GM21576 (cell line): Measurements from ENCODE around the gene SMARCE1.
"Not testable (repeated sequence)": the region's sequence is repeated elsewhere in the genome, so short reads cannot be mapped to it uniquely, and the experiment has no call there.

Experiments
- ATAC-seq: cut with Tn5 transposase; IDR thresholded peaks from one replicate; pipeline ENCODE4 v1.9.1; 2021; ENCODE audit warnings: mild to moderate bottlenecking, moderate library complexity; ENCODE audit not compliant: unreplicated experiment

SMARCE1 gene

GRCh38 chr17:40590742-40591141, 56.9 kb downstream of the SMARCE1 start:
- ATAC-seq: no peak

- ATAC-seq: no peak
Measured at GRCh38 chr17:40588552-40588951, 59.1 kb downstream of the SMARCE1 start.

GRCh38 chr17:40586264-40586663, 61.4 kb downstream of the SMARCE1 start:
- not testable (repeated sequence) for ATAC-seq

GRCh38 chr17:40584950-40585349, 62.7 kb downstream of the SMARCE1 start:
- ATAC-seq: not testable (repeated sequence)

GRCh38 chr17:40582328-40582901, 65.2 kb downstream of the SMARCE1 start:
- peak; percentile 89 for ATAC-seq

- no peak for ATAC-seq
Measured at GRCh38 chr17:40580140-40580539, 67.5 kb downstream of the SMARCE1 start.

- no peak for ATAC-seq
Measured at GRCh38 chr17:40579471-40579870, 68.1 kb downstream of the SMARCE1 start.

- ATAC-seq: no peak
Measured at GRCh38 chr17:40577611-40578065, 70.0 kb downstream of the SMARCE1 start.

- no peak for ATAC-seq
Measured at GRCh38 chr17:40576113-40576740, 71.4 kb downstream of the SMARCE1 start.
